CD4-positive, alpha-beta T cell treated with Interleukin-4 for 4 hours (primary cell): ENCODE results near the gene THBD.

Experiments
- DNase-seq: peaks from one replicate; pipeline ENCODE4 v3.0.0-alpha.2; 2020

THBD gene

GRCh38 chr20:23084282-23084844 is 34.9 kb upstream of the THBD start:
- no peak for DNase-seq

- DNase-seq: no peak
Measured at GRCh38 chr20:23083553-23084220, 34.2 kb upstream of the THBD start.

- no peak for DNase-seq
Measured at GRCh38 chr20:23082846-23083552, 33.5 kb upstream of the THBD start.

- no peak for DNase-seq
Measured at GRCh38 chr20:23081263-23081819, 31.9 kb upstream of the THBD start.

- DNase-seq: no peak
Measured at GRCh38 chr20:23080521-23080920, 31.0 kb upstream of the THBD start.

GRCh38 chr20:23079926-23080325 is 30.5 kb upstream of the THBD start:
- DNase-seq: no peak

- DNase-seq: no peak
Measured at GRCh38 chr20:23079016-23079351, 29.5 kb upstream of the THBD start.

GRCh38 chr20:23078351-23079015 is 29.0 kb upstream of the THBD start:
- no peak for DNase-seq

- DNase-seq: no peak
Measured at GRCh38 chr20:23077277-23077676, 27.8 kb upstream of the THBD start.

GRCh38 chr20:23074052-23074451 is 24.6 kb upstream of the THBD start:
- DNase-seq: no peak

GRCh38 chr20:23072892-23073586 is 23.6 kb upstream of the THBD start:
- no peak for DNase-seq

- no peak for DNase-seq
Measured at GRCh38 chr20:23071996-23072395, 22.5 kb upstream of the THBD start.

- DNase-seq: no peak
Measured at GRCh38 chr20:23071398-23071797, 21.9 kb upstream of the THBD start.

- no peak for DNase-seq
Measured at GRCh38 chr20:23069108-23069507, 19.6 kb upstream of the THBD start.

- no peak for DNase-seq
Measured at GRCh38 chr20:23068283-23068682, 18.8 kb upstream of the THBD start.

GRCh38 chr20:23066772-23067171 is 17.3 kb upstream of the THBD start:
- no peak for DNase-seq

GRCh38 chr20:23065266-23066201 is 16.1 kb upstream of the THBD start:
- no peak for DNase-seq

GRCh38 chr20:23063581-23063980 is 14.1 kb upstream of the THBD start:
- no peak for DNase-seq

- no peak for DNase-seq
Measured at GRCh38 chr20:23063168-23063567, 13.7 kb upstream of the THBD start.

GRCh38 chr20:23062632-23063031 is 13.2 kb upstream of the THBD start:
- no peak for DNase-seq

GRCh38 chr20:23061734-23062561 is 12.5 kb upstream of the THBD start:
- no peak for DNase-seq
